GM23248 (cell line): Measurements from ENCODE around the gene DNAJC16.

Experiments
- EZH2 ChIP-seq: fragments of 200-600 bp; sonication (generic); IDR thresholded peaks from 2 replicates; pipeline ENCODE4 v1.6.1; 2018; ENCODE audit warnings: antibody characterized with exemption, mild to moderate bottlenecking; ENCODE audit not compliant: insufficient read depth, poor library complexity, severe bottlenecking
- EZH2phosphoT487 ChIP-seq: fragments of 200-600 bp; sonication (generic); IDR thresholded peaks from 2 replicates; pipeline ENCODE4 v1.6.1; 2018; ENCODE audit warnings: antibody characterized with exemption, moderate library complexity, mild to moderate bottlenecking, low read depth; ENCODE audit not compliant: insufficient read depth

DNA sequence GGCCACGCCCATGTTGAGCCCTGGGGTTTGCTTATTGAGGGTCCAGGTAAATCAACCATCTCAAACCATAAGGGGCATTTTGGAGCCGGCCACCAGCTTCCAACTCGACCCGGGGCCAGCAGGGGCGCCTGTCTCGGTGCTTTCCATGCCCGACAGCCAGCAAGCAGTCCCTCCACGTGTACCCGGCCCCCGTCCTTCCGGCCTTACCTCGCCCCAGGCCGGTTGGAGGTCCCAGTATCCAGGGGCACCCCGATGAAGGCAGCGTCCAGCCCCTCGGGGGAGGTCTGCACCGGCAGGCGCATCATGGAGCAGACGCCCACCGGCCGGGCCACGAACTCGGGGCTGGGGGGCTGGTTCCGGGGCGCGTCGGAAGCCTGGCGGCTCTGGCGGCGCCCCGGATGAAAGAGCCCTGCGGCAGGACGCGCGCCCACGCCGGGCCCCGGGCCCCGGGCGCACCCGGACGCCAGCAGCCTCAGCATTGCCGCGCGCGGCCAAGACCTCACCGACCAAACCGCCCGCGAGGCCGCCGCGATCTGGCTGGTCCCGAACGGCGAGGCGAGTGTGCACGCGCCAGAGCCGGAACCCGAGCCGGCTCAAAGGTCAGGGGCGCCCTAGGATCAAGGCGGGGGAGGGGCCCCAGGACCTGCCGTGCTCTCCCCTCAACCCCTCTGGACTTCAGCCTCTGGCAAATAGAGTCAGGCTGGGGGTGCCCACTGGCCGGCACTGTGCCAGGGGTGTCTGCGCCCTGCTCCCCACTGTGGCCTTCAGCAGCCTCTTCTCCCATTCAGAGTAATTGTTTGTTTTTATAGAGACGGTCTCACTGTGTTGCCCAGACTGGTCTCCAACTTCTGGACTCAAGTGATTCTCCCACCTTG lies 58.1 kb downstream of the DNAJC16 start, which contains the start of gene AGMAT:
- TF ChIP-seq EZH2: no peak
- no peak for TF ChIP-seq EZH2phosphoT487
